SIG-M5 treated with dmso at 0.1 percent for 504 hours (cell line): ENCODE data around the gene ANKS4B.
"Not testable (repeated sequence)": the region's sequence is repeated elsewhere in the genome, so short reads cannot be mapped to it uniquely, and the experiment has no call there.

Source experiments
- DNase-seq: peaks from one replicate; lab custom pipeline; 2025; ENCODE audit not compliant: unreplicated experiment; lab: John Stamatoyannopoulos, UW

Gene ANKS4B

GRCh38 chr16:21233521-21234150, at the start of gene ANKS4B:
Gene ANKS4B, plus strand, starts transcription at chr16:21233699. Its CDS starts 39 bp downstream, at chr16:21233738.
- no peak for DNase-seq

GRCh38 chr16:21183995-21184394, 49.5 kb upstream of the ANKS4B start:
- DNase-seq, result no peak

GRCh38 chr16:21184834-21185233, 48.7 kb upstream of the ANKS4B start:
- no peak for DNase-seq

- no peak for DNase-seq
Observed at GRCh38 chr16:21185659-21186325, 47.7 kb upstream of the ANKS4B start.

GRCh38 chr16:21186326-21186691, 47.2 kb upstream of the ANKS4B start:
- no peak for DNase-seq

- no peak for DNase-seq
Observed at GRCh38 chr16:21189311-21189710, 44.2 kb upstream of the ANKS4B start.

GRCh38 chr16:21190013-21190412, 43.5 kb upstream of the ANKS4B start:
- no peak for DNase-seq

- DNase-seq, result no peak
Observed at GRCh38 chr16:21190599-21190998, 42.9 kb upstream of the ANKS4B start.

GRCh38 chr16:21192991-21193390, 40.5 kb upstream of the ANKS4B start:
- no peak for DNase-seq

GRCh38 chr16:21194771-21195301, 38.7 kb upstream of the ANKS4B start:
- no peak for DNase-seq

- not testable (repeated sequence) for DNase-seq
Observed at GRCh38 chr16:21195330-21195729, 38.2 kb upstream of the ANKS4B start.

- no peak for DNase-seq
Observed at GRCh38 chr16:21197112-21197511, 36.4 kb upstream of the ANKS4B start.

- DNase-seq, result no peak
Observed at GRCh38 chr16:21197621-21198020, 35.9 kb upstream of the ANKS4B start.

- no peak for DNase-seq
Observed at GRCh38 chr16:21199607-21200218, 33.8 kb upstream of the ANKS4B start.

GRCh38 chr16:21203155-21203797, 30.2 kb upstream of the ANKS4B start:
- no peak for DNase-seq

- DNase-seq, result no peak
Observed at GRCh38 chr16:21205303-21205702, 28.2 kb upstream of the ANKS4B start.

- no peak for DNase-seq
Observed at GRCh38 chr16:21206550-21206949, 26.9 kb upstream of the ANKS4B start.

GRCh38 chr16:21208446-21209230, 24.9 kb upstream of the ANKS4B start:
- no peak for DNase-seq

- no peak for DNase-seq
Observed at GRCh38 chr16:21211486-21211885, 22.0 kb upstream of the ANKS4B start, which contains the start of gene ZP2. Gene ZP2, minus strand, starts transcription at chr16:21211574. Its CDS starts 27 bp downstream, at chr16:21211547.

- DNase-seq, result no peak
Observed at GRCh38 chr16:21214086-21214485, 19.4 kb upstream of the ANKS4B start.

- DNase-seq, result no peak
Observed at GRCh38 chr16:21217121-21217520, 16.4 kb upstream of the ANKS4B start.
